Smooth muscle cell (in vitro differentiated cells): ENCODE data around the gene CAD. TPM values are rescaled to one million over a fixed set of nuclear protein-coding genes. Genes with fewer than 3 reads are reported as not detected.

Source experiments
- DNase-seq: peaks from one replicate; lab custom pipeline; 2025; ENCODE audit not compliant: unreplicated experiment; lab: John Stamatoyannopoulos, UW
- H2AFZ ChIP-seq: fragments of 200-600 bp; sonication (generic); 2 replicates; pipeline ENCODE4 v1.6.0; 2016; ENCODE audit warnings: antibody characterized with exemption, low read depth, mild to moderate bottlenecking
- H3F3A ChIP-seq: fragments of 200-600 bp; sonication (generic); 2 replicates; pipeline ENCODE4 v1.6.0; 2017; ENCODE audit warnings: antibody characterized with exemption, low read depth
- H3K27ac ChIP-seq: fragments of 200-600 bp; sonication (generic); 2 replicates; pipeline ENCODE4 v1.5.1; 2016; ENCODE audit warnings: low read depth, mild to moderate bottlenecking
- H3K27me3 ChIP-seq: fragments of 200-600 bp; sonication (generic); 2 replicates; pipeline ENCODE4 v1.6.1; 2016; ENCODE audit warnings: low read depth, mild to moderate bottlenecking
- H3K36me3 ChIP-seq: fragments of 200-600 bp; sonication (generic); 2 replicates; pipeline ENCODE4 v1.5.1; 2016; ENCODE audit warnings: low read depth
- H3K4me1 ChIP-seq: fragments of 200-600 bp; sonication (generic); 2 replicates; pipeline ENCODE4 v1.5.1; 2016; ENCODE audit warnings: low read depth
- H3K4me2 ChIP-seq: fragments of 200-600 bp; sonication (generic); 2 replicates; pipeline ENCODE4 v1.6.0; 2016; ENCODE audit warnings: mild to moderate bottlenecking
- H3K4me3 ChIP-seq: fragments of 200-600 bp; sonication (generic); 2 replicates; pipeline ENCODE4 v1.5.1; 2016; ENCODE audit warnings: mild to moderate bottlenecking
- H3K79me2 ChIP-seq: fragments of 200-600 bp; sonication (generic); 2 replicates; pipeline ENCODE4 v1.6.0; 2016; ENCODE audit warnings: low read depth, mild to moderate bottlenecking
- H3K9ac ChIP-seq: fragments of 200-600 bp; sonication (generic); 2 replicates; pipeline ENCODE4 v1.6.0; 2016; ENCODE audit warnings: low read depth
- H3K9me3 ChIP-seq: fragments of 200-600 bp; sonication (generic); replicated peaks from 2 replicates; pipeline ENCODE4 v1.5.1; 2016; ENCODE audit warnings: low read depth
- H4K20me1 ChIP-seq: fragments of 200-600 bp; sonication (generic); 2 replicates; pipeline ENCODE4 v1.6.0; 2016; ENCODE audit warnings: low read depth
- CTCF ChIP-seq: fragments of 200-600 bp; sonication (generic); IDR thresholded peaks from 2 replicates; pipeline ENCODE4 v1.5.1; 2017; ENCODE audit warnings: borderline replicate concordance, mild to moderate bottlenecking, antibody characterized with exemption; ENCODE audit not compliant: insufficient read depth, poor library complexity, severe bottlenecking
- WGBS: methylation state at CpG from one replicate; pipeline ENCODE4 v1.1.7; 2016; ENCODE audit warnings: low lambda C conversion rate; 5-methylcytosine and 5-hydroxymethylcytosine counted together
- polyA plus RNA-seq: library from polyadenylated mRNA; unstranded; fragments of >200 nt; fragmentation: Nextera tagmentation; extraction: Ambion mirVana; gene quantifications from 2 replicates; pipeline ENCODE4 v1.2.1, GENCODE V29; 2016
- total RNA-seq: library from RNA; depleted of rRNA; stranded (reverse); fragments of >200 nt; gene quantifications from 2 replicates; pipeline ENCODE4 v1.2.3, GENCODE V29; 2014

CAD gene
- total and polyA plus RNA-seq, 2 experiments from 2014 or later: 20.3 to 34.3 TPM

GRCh38 chr2:27290549-27290948, 73.4 kb downstream of the CAD start:
- WGBS: 97% methylated on average over 5 of the region's 5 CpGs
- Histone ChIP-seq H3F3A (no peaks in the 10 kb centered on the region), H2AFZ (no peak overlapping the region), H3K36me3 (no peaks in the 10 kb centered on the region), H3K4me1 (no peaks in the 10 kb centered on the region), H3K4me2 (no peak overlapping the region), H4K20me1 (no peaks in the 10 kb centered on the region), H3K4me3 (no peak overlapping the region), H3K79me2 (no peaks in the 10 kb centered on the region), H3K27ac (no peak overlapping the region), H3K9me3 (no peaks in the 10 kb centered on the region), H3K27me3 (peaks cover 14% of the 10 kb centered on the region), H3K9ac (no peak overlapping the region)
- no peak for TF ChIP-seq CTCF
- no peak for DNase-seq

GRCh38 chr2:27291865-27292264, 74.7 kb downstream of the CAD start:
- H3F3A ChIP-seq: no peaks in the 10 kb centered on the region
- H3K4me1 ChIP-seq: no peaks in the 10 kb centered on the region
- H3K27me3 ChIP-seq: peaks cover 14% of the 10 kb centered on the region
- no peak overlapping the region for H3K9ac ChIP-seq
- TF ChIP-seq CTCF: no peak
- H2AFZ ChIP-seq: no peak overlapping the region
- no peak overlapping the region for H3K27ac ChIP-seq
- no peak overlapping the region for H3K4me2 ChIP-seq
- H3K36me3 ChIP-seq: no peaks in the 10 kb centered on the region
- DNase-seq: no peak
- no peaks in the 10 kb centered on the region for H3K79me2 ChIP-seq
- H3K4me3 ChIP-seq: no peak overlapping the region
- WGBS: 41% methylated on average over 6 of the region's 6 CpGs
- H4K20me1 ChIP-seq: no peaks in the 10 kb centered on the region
- no peaks in the 10 kb centered on the region for H3K9me3 ChIP-seq

Other genes starting within 250 kb of the CAD start
- gene MAPRE3, start 246.7 kb upstream of the CAD start, total RNA-seq: 9.5 and 12.5 TPM in 2 replicates
- gene MAPRE3, start 246.7 kb upstream of the CAD start, polyA plus RNA-seq: 29.5 and 30.5 TPM in 2 replicates
- gene TMEM214, start 184.4 kb upstream of the CAD start, total RNA-seq: 67.7 and 79.6 TPM in 2 replicates
- 94.9 and 99.7 TPM in 2 replicates for gene TMEM214, start 184.4 kb upstream of the CAD start, polyA plus RNA-seq
- 10.9 and 13.7 TPM in 2 replicates for gene AGBL5, start 165.7 kb upstream of the CAD start, total RNA-seq
- 17.1 and 20.0 TPM in 2 replicates for gene AGBL5, start 165.7 kb upstream of the CAD start, polyA plus RNA-seq
- gene OST4, start 145.7 kb upstream of the CAD start, total RNA-seq: 529 and 848 TPM in 2 replicates
- gene OST4, start 145.7 kb upstream of the CAD start, polyA plus RNA-seq: 1,164 and 1,292 TPM in 2 replicates
- gene EMILIN1, start 138.8 kb upstream of the CAD start, total RNA-seq: 111 and 131 TPM in 2 replicates
- 330 and 518 TPM in 2 replicates for gene EMILIN1, start 138.8 kb upstream of the CAD start, polyA plus RNA-seq
- 0.27 and 0.94 TPM in 2 replicates for gene KHK, start 130.6 kb upstream of the CAD start, total RNA-seq
- 1.6 and 2.1 TPM in 2 replicates for gene KHK, start 130.6 kb upstream of the CAD start, polyA plus RNA-seq
- 0.27 TPM in 1 of 2 replicates, not detected in the other for gene CGREF1, start 98.2 kb upstream of the CAD start, total RNA-seq
- gene CGREF1, start 98.2 kb upstream of the CAD start, polyA plus RNA-seq: 0.85 and 0.97 TPM in 2 replicates
- not detected in 2 replicates for gene ABHD1, start 93.6 kb upstream of the CAD start, total RNA-seq
- gene ABHD1, start 93.6 kb upstream of the CAD start, polyA plus RNA-seq: 0.13 TPM in 1 of 2 replicates, not detected in the other
- gene PREB, start 82.7 kb upstream of the CAD start, total RNA-seq: 44.9 and 53.2 TPM in 2 replicates
- 62.6 and 78.5 TPM in 2 replicates for gene PREB, start 82.7 kb upstream of the CAD start, polyA plus RNA-seq
- not detected in 2 replicates for gene PRR30, start 78.0 kb upstream of the CAD start, total RNA-seq
- not detected in 2 replicates for gene PRR30, start 78.0 kb upstream of the CAD start, polyA plus RNA-seq
- not detected in 2 replicates for gene TCF23, start 68.4 kb upstream of the CAD start, total RNA-seq
- gene TCF23, start 68.4 kb upstream of the CAD start, polyA plus RNA-seq: not detected in 2 replicates
- 233 and 243 TPM in 2 replicates for gene ATRAID, start 5.3 kb upstream of the CAD start, total RNA-seq
- 319 and 335 TPM in 2 replicates for gene ATRAID, start 5.3 kb upstream of the CAD start, polyA plus RNA-seq
- 32.3 and 49.8 TPM in 2 replicates for gene SLC5A6, start 5.1 kb upstream of the CAD start, total RNA-seq
- 25.7 and 35.8 TPM in 2 replicates for gene SLC5A6, start 5.1 kb upstream of the CAD start, polyA plus RNA-seq
- not detected in 2 replicates for gene SLC30A3, start 45.7 kb downstream of the CAD start, total RNA-seq
- 0.17 TPM in 1 of 2 replicates, not detected in the other for gene SLC30A3, start 45.7 kb downstream of the CAD start, polyA plus RNA-seq
- not detected in 2 replicates for gene DNAJC5G, start 58.1 kb downstream of the CAD start, total RNA-seq
- gene DNAJC5G, start 58.1 kb downstream of the CAD start, polyA plus RNA-seq: not detected in 2 replicates
- gene TRIM54, start 65.1 kb downstream of the CAD start, total RNA-seq: 0.22 TPM in 1 of 2 replicates, not detected in the other
- 0.80 TPM in 1 of 2 replicates, not detected in the other for gene TRIM54, start 65.1 kb downstream of the CAD start, polyA plus RNA-seq
- 0.36 and 0.54 TPM in 2 replicates for gene UCN, start 91.1 kb downstream of the CAD start, total RNA-seq
- gene UCN, start 91.1 kb downstream of the CAD start, polyA plus RNA-seq: 2.7 and 3.6 TPM in 2 replicates
- 87.1 and 114 TPM in 2 replicates for gene MPV17, start 105.7 kb downstream of the CAD start, total RNA-seq
- 117 and 128 TPM in 2 replicates for gene MPV17, start 105.7 kb downstream of the CAD start, polyA plus RNA-seq
- 37.7 and 42.3 TPM in 2 replicates for gene GTF3C2, start 139.4 kb downstream of the CAD start, total RNA-seq
- 40.3 and 53.8 TPM in 2 replicates for gene GTF3C2, start 139.4 kb downstream of the CAD start, polyA plus RNA-seq
- gene EIF2B4, start 153.0 kb downstream of the CAD start, total RNA-seq: 30.6 and 36.4 TPM in 2 replicates
- 70.2 and 80.0 TPM in 2 replicates for gene EIF2B4, start 153.0 kb downstream of the CAD start, polyA plus RNA-seq
- gene SNX17, start 153.2 kb downstream of the CAD start, total RNA-seq: 84.5 and 88.4 TPM in 2 replicates
- gene SNX17, start 153.2 kb downstream of the CAD start, polyA plus RNA-seq: 128 and 155 TPM in 2 replicates
- 6.5 and 7.6 TPM in 2 replicates for gene ZNF513, start 163.4 kb downstream of the CAD start, total RNA-seq
- gene ZNF513, start 163.4 kb downstream of the CAD start, polyA plus RNA-seq: 15.7 and 21.3 TPM in 2 replicates
- gene PPM1G, start 192.2 kb downstream of the CAD start, total RNA-seq: 30.2 and 32.8 TPM in 2 replicates
- 48.7 and 60.0 TPM in 2 replicates for gene PPM1G, start 192.2 kb downstream of the CAD start, polyA plus RNA-seq
- gene NRBP1, start 211.3 kb downstream of the CAD start, total RNA-seq: 134 and 145 TPM in 2 replicates
- 195 and 197 TPM in 2 replicates for gene NRBP1, start 211.3 kb downstream of the CAD start, polyA plus RNA-seq
- gene KRTCAP3, start 225.0 kb downstream of the CAD start, total RNA-seq: 1.7 and 2.9 TPM in 2 replicates
- gene KRTCAP3, start 225.0 kb downstream of the CAD start, polyA plus RNA-seq: 3.2 and 9.2 TPM in 2 replicates